Bladder microvascular endothelial cell (primary cell): ENCODE data around the gene RAB17. TPM values are rescaled to one million over a fixed set of nuclear protein-coding genes. Genes with fewer than 3 reads are reported as not detected.

ENCODE experiments used
- total RNA-seq: library from RNA; depleted of rRNA; stranded (reverse); fragments of >200 nt; gene quantifications from 2 replicates; pipeline ENCODE4 v1.2.3, GENCODE V29; 2014

The RAB17 gene, protein sequence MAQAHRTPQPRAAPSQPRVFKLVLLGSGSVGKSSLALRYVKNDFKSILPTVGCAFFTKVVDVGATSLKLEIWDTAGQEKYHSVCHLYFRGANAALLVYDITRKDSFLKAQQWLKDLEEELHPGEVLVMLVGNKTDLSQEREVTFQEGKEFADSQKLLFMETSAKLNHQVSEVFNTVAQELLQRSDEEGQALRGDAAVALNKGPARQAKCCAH
- total RNA-seq = 0.97 and 6.8 TPM in 2 replicates

GRCh38 chr2:237590272-237591140 lies at the start of gene RAB17:
Gene RAB17, minus strand, starts transcription at chr2:237590734. Its CDS starts 4,580 bp downstream, at chr2:237586154.

DNA sequence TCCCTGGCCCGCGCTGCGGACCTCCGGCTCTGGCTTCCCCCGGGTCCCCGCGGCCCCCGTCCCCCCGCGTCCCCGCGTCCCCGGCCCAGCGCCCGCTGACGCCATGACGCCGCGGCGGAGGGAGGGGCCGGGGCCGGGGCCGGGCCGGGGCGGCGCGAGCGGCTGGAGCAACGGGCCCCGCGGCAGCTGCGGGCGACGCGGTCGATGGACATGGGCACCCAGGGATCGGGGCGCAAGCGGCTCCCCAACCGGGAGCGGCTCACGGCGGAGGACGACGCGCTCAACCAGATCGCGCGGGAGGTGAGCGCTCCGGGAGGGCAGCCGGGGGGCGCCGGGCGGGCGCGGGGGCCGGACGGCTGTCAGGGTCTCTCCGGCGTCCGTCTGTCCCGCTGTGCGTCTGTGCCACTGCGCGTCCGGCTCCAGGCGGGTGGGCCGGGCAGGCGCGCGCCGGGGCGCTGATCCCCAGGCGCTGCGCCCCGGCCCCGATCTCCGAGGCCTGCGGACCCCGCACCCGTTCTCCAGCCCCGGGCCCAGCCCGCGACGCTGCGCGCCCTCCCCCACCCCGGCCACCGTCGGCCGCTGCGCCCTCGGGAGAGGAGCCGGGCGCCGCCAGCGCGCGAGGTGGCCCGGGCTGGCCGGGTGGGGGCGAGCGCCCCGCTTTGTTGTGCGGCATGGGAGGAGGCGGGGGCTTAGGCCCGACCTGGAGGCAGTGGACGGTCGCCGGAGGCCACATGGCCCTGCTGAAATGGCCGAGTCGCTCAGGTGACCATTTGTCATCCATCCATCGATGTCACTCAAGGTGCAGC lies 37.1 kb upstream of the RAB17 start, which contains the start of gene LRRFIP1:
Gene LRRFIP1 (plus strand): TSS at position 147 of the 806 bp plus-strand sequence. CDS start 58 bp downstream, at position 205.

DNA sequence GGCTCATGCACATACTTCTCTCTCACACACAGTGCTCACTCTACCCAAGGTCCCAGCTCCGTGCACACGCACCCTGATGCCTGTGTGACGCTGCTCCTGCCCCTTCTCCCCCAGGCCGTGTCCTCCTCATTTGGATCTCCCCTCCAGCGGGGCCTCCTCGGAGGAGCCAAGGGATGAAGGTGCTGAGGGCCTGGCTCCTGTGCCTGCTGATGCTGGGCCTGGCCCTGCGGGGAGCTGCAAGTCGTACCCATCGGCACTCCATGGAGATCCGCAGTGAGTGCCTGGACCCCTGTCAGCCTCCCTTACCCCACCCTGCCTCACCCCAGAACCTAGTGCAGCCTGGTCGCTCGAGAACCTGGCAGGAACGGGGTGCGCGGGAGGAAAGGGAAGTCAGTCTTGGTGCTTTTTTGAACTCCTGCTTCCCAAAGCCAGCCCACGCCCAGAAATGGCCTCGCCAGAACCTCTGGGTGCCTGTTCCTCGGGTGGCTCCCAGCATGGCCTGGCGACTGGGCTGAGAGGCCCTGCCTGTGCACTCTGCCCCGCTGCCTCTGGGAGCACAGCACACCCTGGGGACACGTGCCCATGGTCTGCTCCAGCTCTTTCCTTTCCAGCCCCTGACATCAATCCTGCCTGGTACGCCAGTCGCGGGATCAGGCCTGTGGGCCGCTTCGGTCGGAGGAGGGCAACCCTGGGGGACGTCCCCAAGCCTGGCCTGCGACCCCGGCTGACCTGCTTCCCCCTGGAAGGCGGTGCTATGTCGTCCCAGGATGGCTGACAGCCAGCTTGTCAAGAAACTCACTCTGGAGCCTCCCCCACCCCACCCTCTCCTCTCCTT lies 23.9 kb downstream of the RAB17 start, which contains the start of gene PRLH:
Gene PRLH (plus strand): TSS at position 174 of the 835 bp plus-strand sequence. CDS start 0 bp downstream, at position 174.

Other genes starting within 250 kb of the RAB17 start
- 4.7 and 29.8 TPM in 2 replicates for gene COL6A3, start 176.6 kb downstream of the RAB17 start, total RNA-seq
- gene MLPH, start 103.5 kb downstream of the RAB17 start, total RNA-seq = 0.19 and 0.81 TPM in 2 replicates
- not detected in 2 replicates for gene PRLH, start 24.2 kb downstream of the RAB17 start, total RNA-seq
- 134 and 166 TPM in 2 replicates for gene LRRFIP1, start 36.9 kb upstream of the RAB17 start, total RNA-seq
- 0.31 and 0.32 TPM in 2 replicates for gene RBM44, start 208.0 kb upstream of the RAB17 start, total RNA-seq